NCI-H128 (cell line): ENCODE data around the gene COL13A1.

Source experiments
- DNase-seq: peaks from one replicate; lab custom pipeline; 2025; ENCODE audit not compliant: unreplicated experiment; lab: John Stamatoyannopoulos, UW

Gene COL13A1

GRCh38 chr10:69865450-69865849 is 63.7 kb downstream of the COL13A1 start:
- DNase-seq = no peak

GRCh38 chr10:69866246-69866687 is 64.6 kb downstream of the COL13A1 start:
- no peak for DNase-seq

- DNase-seq = no peak
These were observed 65.2 kb downstream of the COL13A1 start for GRCh38 chr10:69866688-69867461.

GRCh38 chr10:69867699-69868558 is 66.2 kb downstream of the COL13A1 start:
- no peak for DNase-seq

GRCh38 chr10:69868821-69869220 is 67.1 kb downstream of the COL13A1 start:
- no peak for DNase-seq

GRCh38 chr10:69869291-69869961 is 67.7 kb downstream of the COL13A1 start:
- no peak for DNase-seq

- DNase-seq = no peak
These were observed 68.9 kb downstream of the COL13A1 start for GRCh38 chr10:69870591-69870990.

- DNase-seq = no peak
These were observed 69.4 kb downstream of the COL13A1 start for GRCh38 chr10:69871074-69871473.

- no peak for DNase-seq
These were observed 70.6 kb downstream of the COL13A1 start for GRCh38 chr10:69872323-69872722.

- no peak for DNase-seq
These were observed 71.5 kb downstream of the COL13A1 start for GRCh38 chr10:69873135-69873639.

- DNase-seq = no peak
These were observed 72.7 kb downstream of the COL13A1 start for GRCh38 chr10:69874449-69874848.

GRCh38 chr10:69875856-69876255 is 74.2 kb downstream of the COL13A1 start:
- DNase-seq = no peak

GRCh38 chr10:69876286-69876685 is 74.6 kb downstream of the COL13A1 start:
- no peak for DNase-seq

GRCh38 chr10:69876931-69877330 is 75.2 kb downstream of the COL13A1 start:
- DNase-seq = no peak

- no peak for DNase-seq
These were observed 76.3 kb downstream of the COL13A1 start for GRCh38 chr10:69878038-69878437.

GRCh38 chr10:69878951-69879350 is 77.2 kb downstream of the COL13A1 start:
- no peak for DNase-seq

GRCh38 chr10:69879634-69880257 is 78.0 kb downstream of the COL13A1 start:
- DNase-seq = no peak

GRCh38 chr10:69880301-69881081 is 78.8 kb downstream of the COL13A1 start:
- no peak for DNase-seq

GRCh38 chr10:69881202-69881601 is 79.5 kb downstream of the COL13A1 start:
- DNase-seq = no peak
